GM12873 (cell line): Measurements from ENCODE around the gene MCRIP2.

ENCODE experiments used
- TF ChIP-seq, protein P1 (sequence below): IDR thresholded peaks from 2 replicates; pipeline ENCODE4 v1.5.1; 2012; ENCODE audit warnings: low read depth, mild to moderate bottlenecking, moderate library complexity, low read length, control low read depth; ENCODE audit not compliant: insufficient read depth; ENCODE audit errors: missing control alignments

MCRIP2 gene

DNA sequence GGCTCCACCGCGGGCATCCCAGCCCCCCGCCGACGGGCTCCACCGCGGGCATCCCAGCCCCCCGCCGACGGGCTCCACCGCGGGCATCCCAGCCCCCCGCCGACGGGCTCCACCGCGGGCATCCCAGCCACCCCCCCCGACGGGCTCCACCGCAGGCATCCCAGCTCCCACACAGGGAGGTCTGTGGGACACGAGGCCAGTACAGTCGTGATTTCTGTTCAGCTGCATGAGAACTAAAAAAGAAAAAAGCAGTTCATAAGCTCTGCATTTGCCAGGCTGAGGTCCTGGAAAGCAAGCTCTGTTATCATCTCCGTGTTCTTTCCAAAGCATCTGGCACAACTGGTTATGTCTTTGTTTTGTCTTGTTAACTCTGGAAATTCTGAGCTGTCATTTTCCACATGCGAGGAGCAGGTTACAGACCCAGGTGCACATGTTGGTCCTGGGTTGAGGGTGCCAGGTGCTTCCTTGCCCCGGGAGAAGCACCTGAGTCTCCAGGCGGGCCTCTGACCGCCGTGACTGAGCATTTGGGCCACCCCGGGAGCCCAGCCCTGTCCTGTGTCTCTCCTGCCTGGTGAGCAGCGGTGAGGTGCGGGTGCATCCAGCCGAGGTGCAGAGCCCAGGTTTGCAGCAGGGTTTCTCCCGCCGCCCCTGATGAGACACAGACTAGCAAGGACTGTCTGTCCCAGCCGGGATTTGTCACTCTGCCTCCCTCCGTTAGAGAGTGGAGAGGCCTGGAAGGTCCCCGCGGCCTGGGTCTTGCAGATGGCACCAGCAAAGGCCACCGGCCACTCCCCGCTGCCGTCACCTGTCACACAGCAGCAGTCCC lies 20.7 kb upstream of the MCRIP2 start:
- TF ChIP-seq, protein P1, sequence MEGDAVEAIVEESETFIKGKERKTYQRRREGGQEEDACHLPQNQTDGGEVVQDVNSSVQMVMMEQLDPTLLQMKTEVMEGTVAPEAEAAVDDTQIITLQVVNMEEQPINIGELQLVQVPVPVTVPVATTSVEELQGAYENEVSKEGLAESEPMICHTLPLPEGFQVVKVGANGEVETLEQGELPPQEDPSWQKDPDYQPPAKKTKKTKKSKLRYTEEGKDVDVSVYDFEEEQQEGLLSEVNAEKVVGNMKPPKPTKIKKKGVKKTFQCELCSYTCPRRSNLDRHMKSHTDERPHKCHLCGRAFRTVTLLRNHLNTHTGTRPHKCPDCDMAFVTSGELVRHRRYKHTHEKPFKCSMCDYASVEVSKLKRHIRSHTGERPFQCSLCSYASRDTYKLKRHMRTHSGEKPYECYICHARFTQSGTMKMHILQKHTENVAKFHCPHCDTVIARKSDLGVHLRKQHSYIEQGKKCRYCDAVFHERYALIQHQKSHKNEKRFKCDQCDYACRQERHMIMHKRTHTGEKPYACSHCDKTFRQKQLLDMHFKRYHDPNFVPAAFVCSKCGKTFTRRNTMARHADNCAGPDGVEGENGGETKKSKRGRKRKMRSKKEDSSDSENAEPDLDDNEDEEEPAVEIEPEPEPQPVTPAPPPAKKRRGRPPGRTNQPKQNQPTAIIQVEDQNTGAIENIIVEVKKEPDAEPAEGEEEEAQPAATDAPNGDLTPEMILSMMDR, result no peak

DNA sequence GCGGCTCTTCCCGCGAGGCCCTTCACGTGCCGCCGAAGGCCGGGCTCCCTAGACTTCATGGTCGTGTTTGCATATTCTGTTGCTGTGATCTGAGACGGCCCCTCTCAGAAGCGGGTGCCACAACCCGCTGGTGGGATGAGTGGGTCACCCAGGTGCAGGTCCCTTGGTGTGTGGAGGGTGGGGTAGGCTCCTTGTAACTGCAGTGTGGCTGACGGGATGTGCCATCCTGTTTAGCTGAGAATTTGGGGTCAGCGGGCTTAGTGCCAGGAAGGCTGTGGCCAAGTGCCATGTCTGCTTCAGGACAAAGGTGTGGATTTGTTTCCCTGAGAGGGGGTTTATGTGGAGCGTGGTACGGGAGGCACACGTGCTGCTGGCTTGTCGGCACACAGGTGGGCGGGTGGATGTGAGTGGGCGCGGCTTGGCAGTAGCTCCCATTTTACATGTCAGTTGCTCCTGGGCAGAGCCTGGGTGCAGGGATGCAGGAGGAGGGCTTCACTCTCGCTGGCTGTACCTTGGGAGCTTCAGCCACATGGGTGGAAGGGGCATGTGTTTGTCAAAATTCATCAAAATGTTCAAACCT lies 20.0 kb upstream of the MCRIP2 start:
- TF ChIP-seq, protein P1, result no peak

GRCh38 chr16:622920-623280 lies 18.7 kb upstream of the MCRIP2 start:
- TF ChIP-seq, protein P1, result no peak

DNA sequence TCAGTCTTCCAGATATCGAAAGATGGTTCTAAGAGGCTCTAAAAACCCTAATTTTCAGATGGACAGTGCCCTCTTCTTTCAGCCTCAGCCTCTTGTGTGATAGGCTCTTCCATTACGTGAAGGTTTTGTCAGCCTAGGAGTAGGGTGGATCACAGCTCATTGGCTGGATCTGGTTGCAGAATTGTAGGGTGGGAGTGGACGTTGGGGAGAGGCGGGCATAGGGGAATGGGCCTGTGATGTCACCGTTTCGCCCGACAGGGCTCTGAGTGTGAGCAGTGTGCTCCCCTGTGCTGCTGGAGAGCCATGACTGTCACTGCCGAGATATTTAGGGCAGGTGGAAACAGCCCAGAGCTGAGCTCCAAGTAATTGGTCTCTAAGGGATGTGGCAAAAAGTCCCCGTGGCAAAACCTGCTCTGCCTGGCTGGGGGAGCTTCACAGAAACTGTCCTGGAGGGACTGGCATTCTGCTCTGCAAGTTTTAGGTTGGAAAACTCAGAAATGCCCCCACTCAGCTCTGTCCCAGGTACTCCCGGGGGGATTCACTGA lies 17.0 kb upstream of the MCRIP2 start:
- TF ChIP-seq, protein P1, result no peak

DNA sequence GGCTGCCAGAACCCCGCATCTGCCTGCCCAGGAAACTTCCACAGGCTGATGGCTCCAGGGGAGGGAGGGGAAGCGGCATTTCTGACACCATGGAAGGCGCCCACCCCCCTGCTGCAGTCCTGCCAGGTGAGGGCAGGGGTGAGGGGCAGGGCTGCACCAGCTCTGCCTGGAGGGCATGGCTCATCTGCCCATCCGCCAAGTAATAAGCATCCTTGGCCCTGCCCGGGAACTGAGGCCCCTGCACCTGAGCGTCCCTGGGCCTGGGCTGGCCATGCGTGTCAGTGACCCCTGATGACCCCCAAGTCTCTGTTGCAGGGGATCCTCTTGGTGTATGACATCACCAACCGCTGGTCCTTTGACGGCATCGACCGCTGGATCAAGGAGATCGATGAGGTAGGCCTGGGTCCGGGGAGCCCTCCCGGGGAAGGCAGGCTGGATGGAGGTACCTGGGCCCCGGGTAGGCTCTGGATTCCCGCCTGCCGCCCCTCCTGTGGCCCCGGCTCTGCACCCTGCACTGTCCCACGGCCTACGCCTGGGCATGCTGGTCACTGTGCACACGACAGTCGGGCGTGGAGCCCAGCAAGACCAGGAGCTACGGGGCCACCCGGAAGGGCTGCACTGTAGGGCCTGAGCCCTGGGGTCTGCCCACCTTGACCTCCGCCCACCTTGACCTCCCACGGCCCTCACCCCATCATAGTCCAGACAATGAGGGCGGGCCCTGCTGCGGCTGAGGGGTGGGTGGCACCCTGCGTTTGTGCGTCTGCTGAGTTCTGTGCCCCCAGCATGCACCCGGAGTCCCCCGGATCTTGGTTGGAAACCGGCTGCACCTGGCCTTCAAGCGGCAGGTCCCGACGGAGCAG lies 16.3 kb upstream of the MCRIP2 start:
- TF ChIP-seq, protein P1, result no peak

DNA sequence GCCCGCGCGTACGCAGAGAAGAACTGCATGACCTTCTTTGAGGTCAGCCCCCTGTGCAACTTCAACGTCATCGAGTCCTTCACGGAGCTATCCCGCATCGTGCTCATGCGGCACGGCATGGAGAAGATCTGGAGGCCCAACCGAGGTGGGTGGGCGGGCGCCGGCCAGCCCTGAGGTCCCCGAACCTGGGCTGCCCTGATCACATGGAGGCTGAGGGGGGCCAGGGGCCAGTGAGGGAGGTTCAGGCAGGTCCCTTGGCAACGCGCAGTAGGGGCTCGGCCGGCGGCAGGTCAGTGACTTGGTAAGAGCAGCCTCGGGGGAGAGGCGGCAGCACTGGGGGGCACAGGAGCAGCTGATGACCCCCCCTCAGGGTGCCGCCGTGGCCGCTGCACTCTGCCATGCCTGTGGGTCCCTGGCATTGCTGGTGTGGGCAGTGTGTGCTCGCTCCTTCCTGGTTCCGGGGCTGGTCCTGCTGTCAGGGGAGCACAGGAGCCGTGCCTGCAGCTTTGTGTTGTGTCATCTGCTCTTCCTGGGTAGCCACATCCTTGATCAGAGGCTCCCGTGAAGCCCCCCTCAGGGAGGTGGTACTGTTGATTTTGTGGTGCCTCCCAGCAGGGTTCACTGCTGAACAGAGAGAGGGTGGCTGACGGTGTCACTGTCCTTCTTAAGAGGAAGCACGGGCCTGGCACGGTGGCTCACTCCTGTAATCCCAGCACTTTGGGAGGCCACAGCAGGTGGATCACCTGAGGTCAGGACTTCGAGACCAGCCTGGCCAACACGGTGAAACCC lies 15.5 kb upstream of the MCRIP2 start:
- TF ChIP-seq, protein P1, result no peak
